Jurkat, Clone E6-1 (cell line): Measurements from ENCODE around the gene MUC12.
A peak's percentile ranks its signal among the peaks of the same experiment; 100 is the strongest.
"Not testable (repeated sequence)": the region's sequence is repeated elsewhere in the genome, so short reads cannot be mapped to it uniquely, and the experiment has no call there.

Source experiments
- DNase-seq: peaks from one replicate; pipeline ENCODE4 v3.0.0-alpha.2; 2011; ENCODE audit warnings: low read depth, low spot score
- H3K4me3 ChIP-seq: 2 replicates; pipeline ENCODE4 v1.5.1; 2011; ENCODE audit warnings: mild to moderate bottlenecking, low read length, control low read depth, moderate library complexity

The MUC12 gene

DNA sequence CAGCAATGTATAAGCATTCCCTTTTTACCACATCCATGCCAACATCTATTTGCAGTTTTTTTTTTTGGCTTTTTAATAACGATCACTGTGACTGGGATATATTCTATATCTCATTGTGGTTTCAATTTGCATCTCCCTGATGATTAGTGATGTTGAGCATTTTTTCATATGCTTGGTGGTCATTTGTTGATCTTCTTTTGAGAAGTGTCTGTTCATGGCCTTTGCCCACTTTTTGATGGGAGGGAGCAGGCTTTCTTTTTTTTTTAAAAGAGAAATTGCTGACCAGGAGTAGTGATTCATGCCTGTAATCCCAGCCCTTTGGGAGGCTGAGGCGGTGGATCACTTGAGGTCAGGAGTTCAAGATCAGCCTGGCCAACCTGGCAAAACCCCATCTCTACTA, 54.5 kb downstream of the MUC12 start:
- DNase-seq = no peak
- no peak overlapping the region for H3K4me3 ChIP-seq

DNA sequence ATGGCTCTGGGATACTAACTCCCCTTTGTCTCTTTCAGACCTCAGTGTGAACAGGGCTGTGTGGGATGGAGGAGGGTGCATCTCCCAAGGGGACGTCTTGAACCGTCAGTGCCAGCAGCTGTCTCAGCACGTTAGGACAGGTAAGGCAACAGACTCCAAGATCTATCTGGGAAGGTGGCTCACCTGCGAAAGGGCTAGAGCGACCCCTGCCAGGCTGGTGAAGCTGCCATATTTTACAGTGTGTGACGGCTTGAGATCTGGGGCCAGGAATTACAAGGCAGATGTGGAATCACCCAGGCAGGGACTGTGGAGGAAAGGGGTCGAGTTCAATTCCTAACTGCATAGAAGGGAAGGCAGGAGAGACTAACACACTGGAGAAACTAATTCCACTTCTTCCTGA, 61.7 kb downstream of the MUC12 start:
- DNase-seq = no peak
- no peak overlapping the region for H3K4me3 ChIP-seq

DNA sequence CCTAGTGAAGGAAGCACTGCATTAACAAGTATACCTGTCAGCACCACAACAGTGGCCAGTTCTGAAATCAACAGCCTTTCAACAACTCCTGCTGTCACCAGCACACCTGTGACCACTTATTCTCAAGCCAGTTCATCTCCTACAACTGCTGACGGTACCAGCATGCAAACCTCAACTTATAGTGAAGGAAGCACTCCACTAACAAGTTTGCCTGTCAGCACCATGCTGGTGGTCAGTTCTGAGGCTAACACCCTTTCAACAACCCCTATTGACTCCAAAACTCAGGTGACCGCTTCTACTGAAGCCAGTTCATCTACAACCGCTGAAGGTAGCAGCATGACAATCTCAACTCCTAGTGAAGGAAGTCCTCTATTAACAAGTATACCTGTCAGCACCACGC, 66.6 kb downstream of the MUC12 start:
- no peak overlapping the region for H3K4me3 ChIP-seq
- DNase-seq = no peak

DNA sequence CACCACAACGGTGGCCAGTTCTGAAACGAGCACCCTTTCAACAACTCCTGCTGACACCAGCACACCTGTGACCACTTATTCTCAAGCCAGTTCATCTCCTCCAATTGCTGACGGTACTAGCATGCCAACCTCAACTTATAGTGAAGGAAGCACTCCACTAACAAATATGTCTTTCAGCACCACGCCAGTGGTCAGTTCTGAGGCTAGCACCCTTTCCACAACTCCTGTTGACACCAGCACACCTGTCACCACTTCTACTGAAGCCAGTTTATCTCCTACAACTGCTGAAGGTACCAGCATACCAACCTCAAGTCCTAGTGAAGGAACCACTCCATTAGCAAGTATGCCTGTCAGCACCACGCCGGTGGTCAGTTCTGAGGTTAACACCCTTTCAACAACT, 71.9 kb downstream of the MUC12 start:
- DNase-seq, H3K4me3 ChIP-seq: not testable (repeated sequence)

DNA sequence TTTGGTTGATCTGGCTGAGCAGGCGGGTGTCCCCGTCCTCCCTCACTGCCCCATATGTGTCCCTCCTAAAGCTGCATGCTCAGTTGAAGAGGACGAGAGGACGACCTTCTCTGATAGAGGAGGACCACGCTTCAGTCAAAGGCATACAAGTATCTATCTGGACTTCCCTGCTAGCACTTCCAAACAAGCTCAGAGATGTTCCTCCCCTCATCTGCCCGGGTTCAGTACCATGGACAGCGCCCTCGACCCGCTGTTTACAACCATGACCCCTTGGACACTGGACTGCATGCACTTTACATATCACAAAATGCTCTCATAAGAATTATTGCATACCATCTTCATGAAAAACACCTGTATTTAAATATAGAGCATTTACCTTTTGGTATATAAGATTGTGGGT, 89.0 kb downstream of the MUC12 start:
- DNase-seq = peak; percentile 17
- no peak overlapping the region for H3K4me3 ChIP-seq

DNA sequence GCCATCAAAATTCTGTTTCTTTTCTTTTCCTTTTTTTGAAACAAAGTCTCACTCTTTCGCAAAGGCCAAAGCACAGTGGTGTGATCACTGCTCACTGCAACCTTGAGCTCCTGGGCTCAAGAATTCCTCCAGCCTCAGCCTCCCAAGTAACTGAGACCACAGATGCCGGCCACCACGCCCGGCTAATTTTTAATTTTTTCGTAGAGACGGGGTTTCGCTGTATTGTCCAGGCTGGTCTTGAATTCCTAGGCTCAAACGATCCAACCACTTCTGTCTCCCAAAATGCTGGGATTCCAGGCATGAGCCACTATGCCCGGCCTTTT, 90.2 kb downstream of the MUC12 start:
- no peak overlapping the region for H3K4me3 ChIP-seq
- DNase-seq = no peak

DNA sequence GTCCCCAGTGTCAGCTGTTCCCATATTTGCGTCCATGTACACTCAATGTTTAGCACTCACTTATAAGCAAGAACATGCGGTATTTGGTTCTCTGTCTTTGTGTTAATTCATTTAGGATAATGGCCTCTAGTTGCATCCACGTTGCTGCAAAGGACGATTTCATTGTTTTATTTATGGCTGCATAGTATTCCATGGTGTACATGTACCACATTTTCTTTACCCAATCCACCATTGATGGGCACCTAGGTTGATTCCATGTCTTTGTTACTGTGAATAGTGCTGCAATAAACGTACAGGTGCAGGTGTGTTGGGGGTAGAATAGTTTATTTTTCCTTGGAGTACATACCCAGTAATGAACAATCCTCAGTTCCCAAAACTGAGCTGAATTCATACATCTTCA, 91.6 kb downstream of the MUC12 start:
- H3K4me3 ChIP-seq = no peak overlapping the region
- DNase-seq = no peak

DNA sequence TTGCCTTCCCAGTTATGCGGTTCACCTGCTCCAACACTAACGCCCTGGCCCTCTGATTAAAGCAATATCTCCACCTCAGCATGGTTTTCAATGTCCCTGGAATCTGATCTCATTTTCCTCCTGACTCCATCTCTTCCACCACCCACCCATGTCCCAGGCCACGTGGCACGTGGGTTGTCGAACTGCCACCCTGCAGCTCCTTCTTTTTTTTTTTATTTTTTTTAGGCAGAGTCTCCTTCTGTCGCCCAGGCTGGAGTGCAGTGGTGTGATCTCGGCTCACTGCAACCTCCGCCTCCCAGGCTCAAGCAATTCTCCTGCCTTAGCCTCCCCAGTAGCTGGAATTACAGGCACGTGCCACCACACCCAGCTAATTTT, 94.8 kb downstream of the MUC12 start:
- not testable (repeated sequence) for DNase-seq, H3K4me3 ChIP-seq

DNA sequence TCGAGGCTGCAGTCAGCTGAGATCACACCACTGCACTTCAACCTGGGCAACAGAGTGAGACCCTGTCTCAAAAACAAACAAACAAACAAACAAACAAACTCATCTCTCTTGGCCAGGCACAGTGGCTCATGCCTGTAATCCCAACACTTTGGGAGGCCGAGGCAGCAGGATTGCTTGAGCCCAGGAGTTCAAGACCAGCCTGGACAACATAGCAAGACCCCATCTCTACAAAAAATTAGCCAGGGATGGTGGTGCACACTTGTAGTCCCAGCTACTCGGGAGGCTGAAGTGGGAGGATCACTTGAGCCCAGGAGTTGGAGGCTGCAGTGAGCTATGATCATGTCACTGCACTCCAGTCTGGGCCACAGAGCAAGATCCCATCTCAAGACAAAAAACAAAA, 95.8 kb downstream of the MUC12 start:
- H3K4me3 ChIP-seq, DNase-seq: not testable (repeated sequence)

DNA sequence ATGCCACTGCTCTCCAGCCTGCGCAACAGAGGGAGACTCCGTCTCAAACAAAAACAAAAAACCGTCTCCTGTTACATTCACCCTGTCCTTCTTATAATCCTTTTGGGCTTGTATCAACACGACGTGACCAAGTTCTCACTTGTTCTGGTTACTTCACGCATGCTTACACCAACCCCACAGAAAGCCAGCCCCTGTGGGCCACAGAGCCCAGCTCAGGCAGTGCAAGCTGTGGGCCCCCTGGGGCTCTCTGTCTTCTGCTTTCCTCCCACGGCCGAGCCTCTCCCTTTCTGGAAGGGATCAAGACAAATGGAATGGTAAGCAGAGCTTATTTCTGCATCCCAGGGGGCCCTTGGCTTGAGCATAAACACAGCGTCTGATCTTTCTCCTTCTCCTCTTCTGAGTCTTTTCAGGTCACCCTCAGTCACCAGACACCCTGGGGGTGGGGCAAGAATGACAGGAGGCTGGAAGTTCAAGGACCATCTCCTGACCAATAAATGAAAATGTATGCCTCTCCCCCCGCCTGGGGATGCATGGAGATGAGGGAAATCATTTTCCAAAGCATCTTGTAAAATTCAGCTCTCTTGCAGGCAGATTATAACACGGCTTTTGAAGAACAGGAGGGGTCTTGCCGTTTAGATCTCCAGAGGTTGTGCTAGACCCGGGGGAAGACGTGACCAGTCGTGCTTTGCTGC, 96.9 kb downstream of the MUC12 start:
- H3K4me3 ChIP-seq = no peak overlapping the region
- DNase-seq = no peak

DNA sequence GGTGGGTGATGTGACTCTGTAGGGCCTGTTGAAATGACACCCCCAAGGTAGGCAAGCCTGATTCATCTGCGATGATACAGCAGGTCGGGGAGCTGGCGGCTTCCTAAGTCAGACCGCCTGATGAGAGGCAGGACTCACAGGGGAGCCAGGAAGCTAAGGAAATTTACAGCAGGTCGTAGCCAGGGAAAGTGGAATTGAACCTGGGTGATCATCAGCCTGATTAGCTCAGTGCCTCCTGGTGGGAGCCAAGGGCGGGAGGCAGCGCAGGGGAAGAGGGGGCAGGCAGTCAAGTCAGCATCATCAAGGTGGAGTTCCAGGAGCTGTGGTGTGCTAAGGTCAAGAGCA, 97.4 kb downstream of the MUC12 start:
- no peak overlapping the region for H3K4me3 ChIP-seq
- no peak for DNase-seq

DNA sequence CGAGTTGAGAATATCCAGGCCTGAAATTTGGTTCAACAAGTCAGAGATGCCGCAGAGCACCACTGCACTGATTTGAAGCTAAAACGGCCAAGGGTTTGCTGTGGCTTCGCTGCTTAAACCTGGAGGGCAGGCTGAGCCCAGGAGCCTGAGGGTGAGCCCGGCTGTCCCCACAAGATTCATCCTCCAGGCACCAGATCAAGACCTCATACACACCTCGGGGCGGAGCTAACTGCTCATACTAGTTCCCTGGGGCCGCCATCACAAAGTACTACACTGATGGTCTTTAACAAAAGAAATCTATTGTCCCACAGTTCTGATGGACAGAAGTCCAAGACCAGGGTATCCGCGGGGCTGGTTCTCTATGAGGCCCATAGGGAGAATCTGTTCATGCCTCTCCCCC, 99.0 kb downstream of the MUC12 start:
- DNase-seq = no peak
- H3K4me3 ChIP-seq = no peak overlapping the region
